Stimulated activated naive CD4-positive, alpha-beta T cell treated with Interleukin-2 at 50 U/mL for 16 hours (primary cell): Measurements from ENCODE around the gene LHX4.

Source experiments
- DNase-seq: peaks from one replicate; lab custom pipeline; 2025; lab: John Stamatoyannopoulos, UW

The LHX4 gene

GRCh38 chr1:180299479-180300221 is 69.6 kb downstream of the LHX4 start:
- DNase-seq: no peak

DNA sequence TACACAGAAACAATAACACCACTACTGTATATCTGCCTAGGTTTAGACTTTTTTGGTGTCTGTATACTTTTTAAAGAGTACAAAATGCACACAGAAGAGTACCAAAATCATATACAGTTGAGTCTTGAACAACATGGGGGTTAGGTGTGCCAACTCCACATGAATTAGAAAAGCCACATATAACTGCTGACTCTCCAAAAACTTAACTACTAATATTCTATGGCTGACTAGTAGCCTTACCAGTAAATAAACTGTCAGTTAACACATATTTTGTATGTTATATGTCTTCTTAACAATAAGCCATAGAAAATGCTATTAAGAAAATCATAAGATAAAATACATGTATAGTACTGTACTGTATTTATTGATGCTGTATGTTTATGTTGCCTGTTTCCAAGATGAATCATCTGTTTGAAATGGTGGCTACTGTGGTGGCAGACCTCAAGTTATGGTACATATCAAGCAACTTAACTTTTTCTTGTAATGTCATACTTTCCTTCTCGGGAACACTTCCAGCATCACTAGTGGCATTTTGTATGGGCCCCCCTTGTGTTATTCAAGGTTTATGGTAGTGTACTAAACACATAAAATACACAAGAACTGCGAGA is 71.2 kb downstream of the LHX4 start:
- DNase-seq: no peak

DNA sequence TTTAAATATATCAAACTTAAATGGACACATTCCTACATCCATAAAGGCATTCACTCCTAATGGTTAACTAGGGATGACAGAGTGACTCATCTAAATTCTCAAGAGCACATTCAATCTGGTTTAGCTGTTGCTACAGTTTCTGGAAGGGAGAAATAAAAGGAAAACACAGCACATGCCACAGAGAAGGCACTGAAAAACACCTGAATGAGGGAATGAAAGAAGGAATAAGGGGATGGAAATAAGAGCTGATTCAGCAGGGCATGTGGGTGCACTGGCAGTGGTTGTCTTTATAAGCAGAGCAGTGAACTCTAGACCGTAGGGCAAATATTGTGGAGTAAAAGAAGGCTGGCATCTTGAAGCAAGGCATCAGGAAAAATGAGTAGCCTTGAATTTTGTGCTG is 79.3 kb downstream of the LHX4 start:
- no peak for DNase-seq

DNA sequence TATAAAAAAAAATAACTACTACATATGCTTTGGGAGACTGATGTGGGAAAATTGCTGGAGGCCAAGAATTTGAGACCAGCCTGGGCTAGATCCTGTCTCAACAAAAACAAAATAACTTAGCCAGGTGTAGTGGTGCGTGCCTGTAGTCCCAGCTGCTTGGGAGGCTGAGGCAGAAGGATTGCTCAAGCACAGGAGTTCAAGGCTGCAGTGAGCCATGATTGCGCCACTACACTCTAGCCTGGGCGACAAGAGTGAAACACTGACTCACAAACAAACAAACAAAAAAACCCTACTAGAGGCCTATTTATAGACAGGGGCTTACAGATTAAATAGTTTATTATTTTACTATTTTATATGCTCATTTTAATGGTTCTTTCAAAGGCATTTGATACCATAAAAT is 80.0 kb downstream of the LHX4 start:
- DNase-seq: no peak

DNA sequence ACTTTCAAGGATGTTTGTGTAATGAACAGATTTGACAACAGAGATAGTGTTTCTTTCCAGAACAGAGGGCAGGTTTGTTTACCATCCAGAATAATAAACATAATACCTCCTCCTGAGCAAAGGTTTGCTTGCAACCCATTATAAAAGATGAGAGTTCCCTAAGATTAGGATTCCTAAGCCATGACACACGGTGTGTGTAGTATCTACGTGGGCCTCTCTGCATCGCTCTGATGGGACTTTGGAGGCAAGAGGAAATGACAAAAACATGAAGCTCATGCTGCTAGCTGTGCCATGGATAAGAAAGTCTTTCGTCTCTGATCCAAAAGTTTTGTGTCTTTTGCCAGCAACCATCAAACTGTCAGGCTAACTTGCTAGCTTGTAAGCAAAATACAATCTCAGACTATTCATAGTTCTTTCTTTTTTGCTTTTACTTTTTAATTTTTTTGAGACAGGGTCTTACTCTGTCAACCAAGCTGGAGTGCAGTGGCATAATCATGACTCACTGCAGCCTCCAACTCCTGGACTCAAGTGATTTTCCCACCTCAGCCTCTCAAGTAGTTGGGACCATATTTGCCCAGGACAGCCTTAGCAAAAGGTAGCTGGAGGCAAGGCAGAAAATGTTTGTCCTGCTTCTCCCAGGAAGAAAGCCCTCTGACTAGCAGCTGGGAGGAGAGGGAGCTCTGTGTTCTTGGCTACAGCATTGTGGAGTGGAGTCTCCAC is 81.1 kb downstream of the LHX4 start:
- DNase-seq: no peak

GRCh38 chr1:180312926-180313325 is 82.9 kb downstream of the LHX4 start:
- no peak for DNase-seq

DNA sequence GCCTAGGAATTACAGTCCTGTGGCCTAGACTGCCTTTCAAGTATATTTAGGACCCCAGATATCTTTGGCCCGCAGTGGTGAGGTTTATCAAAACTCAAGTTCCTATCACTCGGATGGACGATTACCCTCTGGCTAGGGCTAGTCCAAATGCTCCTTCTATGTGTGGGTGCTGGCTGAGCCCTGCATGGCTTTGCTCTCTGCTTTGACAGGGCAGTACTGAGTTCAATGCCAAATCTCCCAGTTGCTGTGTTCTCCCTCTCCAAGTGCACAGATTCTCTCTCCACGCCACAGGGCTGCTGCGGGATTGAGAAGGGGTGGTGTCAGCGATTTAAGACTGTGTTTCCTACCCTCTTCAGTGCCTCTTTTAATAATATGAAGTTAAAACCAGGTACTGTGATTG is 97.0 kb downstream of the LHX4 start:
- no peak for DNase-seq
